WTC11 (cell line): ENCODE results near the gene NDUFB10. TPM values are rescaled to one million over a fixed set of nuclear protein-coding genes. Genes with fewer than 3 reads are reported as not detected.

ENCODE experiments used
- ATAC-seq: fragments of 200-7000 bp; cut with Tn5 transposase; 2 replicates; pipeline ENCODE4 v1.10.0; 2021; ENCODE audit warnings: mild to moderate bottlenecking, moderate library complexity
- CTCF ChIA-PET: fragments of 300-600 bp; sonication (Branson Sonifier 250); formaldehyde crosslinking; loops from one replicate; lab custom pipeline; 2021; ENCODE audit warnings: antibody characterized with exemption; lab: Charles Lee
- POLR2A ChIA-PET: fragments of 350-600 bp; sonication (Branson Sonifier 250); formaldehyde crosslinking; loops from one replicate; lab custom pipeline; 2021; ENCODE audit warnings: antibody characterized with exemption; lab: Charles Lee
- DNase-seq: peaks from one replicate; pipeline ENCODE4 v3.0.0; 2021; ENCODE audit warnings: low spot score
- H3K27ac Mint-ChIP-seq: 2 replicates; pipeline ENCODE4 v1.8.0; 2021; ENCODE audit warnings: mixed read lengths
- H3K27me3 Mint-ChIP-seq: 2 replicates; pipeline ENCODE4 v1.8.0; 2021; ENCODE audit warnings: low read depth, mild to moderate bottlenecking, moderate library complexity, mixed read lengths
- H3K36me3 Mint-ChIP-seq: 2 replicates; pipeline ENCODE4 v1.8.0; 2021; ENCODE audit warnings: mixed read lengths
- H3K4me1 Mint-ChIP-seq: 2 replicates; pipeline ENCODE4 v1.8.0; 2022; ENCODE audit warnings: mixed read lengths
- H3K4me3 Mint-ChIP-seq: 2 replicates; pipeline ENCODE4 v1.8.0; 2021; ENCODE audit warnings: mild to moderate bottlenecking, moderate library complexity, mixed read lengths
- H3K9me3 Mint-ChIP-seq: 2 replicates; pipeline ENCODE4 v1.8.0; 2021; ENCODE audit warnings: mixed read lengths
- CREB1 ChIP-seq: sonication (generic); formaldehyde crosslinking; IDR thresholded peaks from 2 replicates; pipeline ENCODE4 v1.8.0; 2023; ENCODE audit warnings: mild to moderate bottlenecking, missing genetic modification reagents
- E2F5 ChIP-seq: sonication (generic); formaldehyde crosslinking; IDR thresholded peaks from 2 replicates; pipeline ENCODE4 v1.8.1; 2022; ENCODE audit warnings: mild to moderate bottlenecking, moderate library complexity, missing genetic modification reagents
- ETV6 ChIP-seq: sonication (generic); formaldehyde crosslinking; IDR thresholded peaks from 2 replicates; pipeline ENCODE4 v1.8.1; 2022; ENCODE audit warnings: mild to moderate bottlenecking, missing genetic modification reagents
- FOXK1 ChIP-seq: sonication (generic); formaldehyde crosslinking; IDR thresholded peaks from 2 replicates; pipeline ENCODE4 v1.8.0; 2022; ENCODE audit warnings: mild to moderate bottlenecking, moderate library complexity, missing genetic modification reagents
- GRHL2 ChIP-seq: fragments of 250-450 bp; sonication (Bioruptor Pico); IDR thresholded peaks from 2 replicates; pipeline ENCODE4 v1.8.0; 2022; ENCODE audit warnings: mild to moderate bottlenecking, moderate library complexity; ENCODE audit not compliant: insufficient replicate concordance, severe bottlenecking
- IRF2 ChIP-seq: sonication (generic); formaldehyde crosslinking; IDR thresholded peaks from 2 replicates; pipeline ENCODE4 v1.8.0; 2022; ENCODE audit warnings: low read depth, missing genetic modification reagents, borderline replicate concordance
- MAX ChIP-seq: sonication (generic); formaldehyde crosslinking; IDR thresholded peaks from 2 replicates; pipeline ENCODE4 v1.8.0; 2022; ENCODE audit warnings: mild to moderate bottlenecking, missing genetic modification reagents
- NR3C1 ChIP-seq: sonication (generic); formaldehyde crosslinking; conservative IDR thresholded peaks from 2 replicates; pipeline ENCODE4 v1.8.1; 2023; ENCODE audit warnings: low read depth, mild to moderate bottlenecking, missing genetic modification reagents
- OVOL2 ChIP-seq: fragments of 250-450 bp; sonication (Bioruptor Pico); IDR thresholded peaks from 2 replicates; pipeline ENCODE4 v1.9.0; 2021; ENCODE audit warnings: mild to moderate bottlenecking, borderline replicate concordance
- PRDM15 ChIP-seq: sonication (generic); formaldehyde crosslinking; IDR thresholded peaks from 2 replicates; pipeline ENCODE4 v1.8.0; 2022; ENCODE audit warnings: missing genetic modification reagents
- SMAD4 ChIP-seq: sonication (generic); formaldehyde crosslinking; IDR thresholded peaks from 2 replicates; pipeline ENCODE4 v1.8.0; 2022; ENCODE audit warnings: mild to moderate bottlenecking, missing genetic modification reagents
- SOX15 ChIP-seq: fragments of 250-450 bp; sonication (Bioruptor Pico); IDR thresholded peaks from 2 replicates; pipeline ENCODE4 v1.9.0; 2021; ENCODE audit warnings: mild to moderate bottlenecking
- ZNF138 ChIP-seq: sonication (generic); formaldehyde crosslinking; conservative IDR thresholded peaks from 2 replicates; pipeline ENCODE4 v1.8.1; 2022; ENCODE audit warnings: mild to moderate bottlenecking, moderate library complexity, missing genetic modification reagents
- ZNF281 ChIP-seq: sonication (generic); formaldehyde crosslinking; IDR thresholded peaks from 2 replicates; pipeline ENCODE4 v1.8.0; 2023; ENCODE audit warnings: mild to moderate bottlenecking, missing genetic modification reagents
- ZNF425 ChIP-seq: fragments of 250-450 bp; sonication (Bioruptor Pico); conservative IDR thresholded peaks from 2 replicates; pipeline ENCODE4 v1.9.0; 2021; ENCODE audit warnings: mild to moderate bottlenecking
- ZNF512 ChIP-seq: sonication (generic); formaldehyde crosslinking; IDR thresholded peaks from 2 replicates; pipeline ENCODE4 v1.8.1; 2022; ENCODE audit warnings: missing genetic modification reagents, borderline replicate concordance
- total RNA-seq: library from RNA; stranded (reverse); gene quantifications from 3 replicates; pipeline ENCODE4 v1.2.3, GENCODE V29; 2021
- TF ChIP-seq, protein P1 (sequence below): fragments of 250-450 bp; sonication (Bioruptor Pico); IDR thresholded peaks from 2 replicates; pipeline ENCODE4 v1.8.0; 2021; ENCODE audit warnings: mild to moderate bottlenecking
- TF ChIP-seq, protein P2 (sequence below): sonication (generic); formaldehyde crosslinking; IDR thresholded peaks from 2 replicates; pipeline ENCODE4 v1.8.0; 2022; ENCODE audit warnings: mild to moderate bottlenecking, missing genetic modification reagents
- TF ChIP-seq, protein P3 (sequence below): fragments of 250-450 bp; sonication (Bioruptor Pico); IDR thresholded peaks from 2 replicates; pipeline ENCODE4 v2.1.2; 2022; ENCODE audit warnings: mild to moderate bottlenecking, moderate library complexity
- TF ChIP-seq, protein P4 (sequence below): fragments of 250-450 bp; sonication (Bioruptor Pico); IDR thresholded peaks from 2 replicates; pipeline ENCODE4 v1.9.0; 2021; ENCODE audit warnings: moderate library complexity, mild to moderate bottlenecking, inconsistent platforms, borderline replicate concordance

NDUFB10 gene
- total RNA-seq, 1 experiment from 2014 or later = 228 TPM

- no peak overlapping the region for H3K27ac Mint-ChIP-seq
Observed at GRCh38 chr16:1972490-1972877, 13.1 kb downstream of the NDUFB10 start.

More at GRCh38 chr16:1972490-1972877, 13.1 kb downstream of the NDUFB10 start:
- H3K27me3 Mint-ChIP-seq = no peaks in the 10 kb centered on the region
- H3K36me3 Mint-ChIP-seq = peaks cover 10% of the 10 kb centered on the region
- peaks cover 15% of the 10 kb centered on the region for H3K4me1 Mint-ChIP-seq
- 0 out of 2 replicates have a peak, but pooled peaks have one; percentile 6 for ATAC-seq
- ChIA-PET CTCF (interaction anchor here (1.3 to 1.4 kb wide), 2 partner anchors 32 to 50 kb away, joined by 4 to 9 read pairs; no protein-coding TSS in a partner anchor), POLR2A (interaction anchor here (0.9 to 2.6 kb wide), 3 partner anchors 11 to 76 kb away, joined by 3 to 10 read pairs (median 4); partner anchors contain the start of gene TSC2)
- DNase-seq = no peak
- peak overlapping the region; percentile 98 for H3K4me3 Mint-ChIP-seq
- no peaks in the 10 kb centered on the region for H3K9me3 Mint-ChIP-seq
- no peak for TF ChIP-seq ZNF281 (CRISPR knock-in tag)
- TF ChIP-seq PRDM15 (CRISPR knock-in tag) = no peak
- no peak for TF ChIP-seq FOXK1
- TF ChIP-seq, protein P1, sequence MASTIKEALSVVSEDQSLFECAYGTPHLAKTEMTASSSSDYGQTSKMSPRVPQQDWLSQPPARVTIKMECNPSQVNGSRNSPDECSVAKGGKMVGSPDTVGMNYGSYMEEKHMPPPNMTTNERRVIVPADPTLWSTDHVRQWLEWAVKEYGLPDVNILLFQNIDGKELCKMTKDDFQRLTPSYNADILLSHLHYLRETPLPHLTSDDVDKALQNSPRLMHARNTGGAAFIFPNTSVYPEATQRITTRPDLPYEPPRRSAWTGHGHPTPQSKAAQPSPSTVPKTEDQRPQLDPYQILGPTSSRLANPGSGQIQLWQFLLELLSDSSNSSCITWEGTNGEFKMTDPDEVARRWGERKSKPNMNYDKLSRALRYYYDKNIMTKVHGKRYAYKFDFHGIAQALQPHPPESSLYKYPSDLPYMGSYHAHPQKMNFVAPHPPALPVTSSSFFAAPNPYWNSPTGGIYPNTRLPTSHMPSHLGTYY (CRISPR knock-in tag) = no peak
- TF ChIP-seq SOX15 = no peak
- no peak for TF ChIP-seq SMAD4 (CRISPR knock-in tag)
- no peak for TF ChIP-seq OVOL2 (CRISPR knock-in tag)
- TF ChIP-seq, protein P2, sequence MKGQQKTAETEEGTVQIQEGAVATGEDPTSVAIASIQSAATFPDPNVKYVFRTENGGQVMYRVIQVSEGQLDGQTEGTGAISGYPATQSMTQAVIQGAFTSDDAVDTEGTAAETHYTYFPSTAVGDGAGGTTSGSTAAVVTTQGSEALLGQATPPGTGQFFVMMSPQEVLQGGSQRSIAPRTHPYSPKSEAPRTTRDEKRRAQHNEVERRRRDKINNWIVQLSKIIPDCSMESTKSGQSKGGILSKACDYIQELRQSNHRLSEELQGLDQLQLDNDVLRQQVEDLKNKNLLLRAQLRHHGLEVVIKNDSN = no peak
- no peak for TF ChIP-seq MAX (CRISPR knock-in tag)
- no peak for TF ChIP-seq ZNF425
- no peak for TF ChIP-seq IRF2 (CRISPR knock-in tag)
- no peak for TF ChIP-seq ZNF138 (CRISPR knock-in tag)
- TF ChIP-seq, protein P3, sequence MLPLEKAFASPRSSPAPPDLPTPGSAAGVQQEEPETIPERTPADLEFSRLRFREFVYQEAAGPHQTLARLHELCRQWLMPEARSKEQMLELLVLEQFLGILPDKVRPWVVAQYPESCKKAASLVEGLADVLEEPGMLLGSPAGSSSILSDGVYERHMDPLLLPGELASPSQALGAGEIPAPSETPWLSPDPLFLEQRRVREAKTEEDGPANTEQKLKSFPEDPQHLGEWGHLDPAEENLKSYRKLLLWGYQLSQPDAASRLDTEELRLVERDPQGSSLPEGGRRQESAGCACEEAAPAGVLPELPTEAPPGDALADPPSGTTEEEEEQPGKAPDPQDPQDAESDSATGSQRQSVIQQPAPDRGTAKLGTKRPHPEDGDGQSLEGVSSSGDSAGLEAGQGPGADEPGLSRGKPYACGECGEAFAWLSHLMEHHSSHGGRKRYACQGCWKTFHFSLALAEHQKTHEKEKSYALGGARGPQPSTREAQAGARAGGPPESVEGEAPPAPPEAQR = no peak
- TF ChIP-seq, protein P4, sequence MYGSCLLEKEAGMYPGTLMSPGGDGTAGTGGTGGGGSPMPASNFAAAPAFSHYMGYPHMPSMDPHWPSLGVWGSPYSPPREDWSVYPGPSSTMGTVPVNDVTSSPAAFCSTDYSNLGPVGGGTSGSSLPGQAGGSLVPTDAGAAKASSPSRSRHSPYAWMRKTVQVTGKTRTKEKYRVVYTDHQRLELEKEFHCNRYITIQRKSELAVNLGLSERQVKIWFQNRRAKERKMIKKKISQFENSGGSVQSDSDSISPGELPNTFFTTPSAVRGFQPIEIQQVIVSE = no peak
- no peak for TF ChIP-seq NR3C1 (CRISPR knock-in tag)
- TF ChIP-seq E2F5 (CRISPR knock-in tag) = no peak
- no peak for TF ChIP-seq ZNF512 (CRISPR knock-in tag)
- no peak for TF ChIP-seq GRHL2 (CRISPR knock-in tag)
- TF ChIP-seq ETV6 (CRISPR knock-in tag) = no peak
- TF ChIP-seq CREB1 (CRISPR knock-in tag) = no peak
